ENCODE results near the gene LMLN.

DNA sequence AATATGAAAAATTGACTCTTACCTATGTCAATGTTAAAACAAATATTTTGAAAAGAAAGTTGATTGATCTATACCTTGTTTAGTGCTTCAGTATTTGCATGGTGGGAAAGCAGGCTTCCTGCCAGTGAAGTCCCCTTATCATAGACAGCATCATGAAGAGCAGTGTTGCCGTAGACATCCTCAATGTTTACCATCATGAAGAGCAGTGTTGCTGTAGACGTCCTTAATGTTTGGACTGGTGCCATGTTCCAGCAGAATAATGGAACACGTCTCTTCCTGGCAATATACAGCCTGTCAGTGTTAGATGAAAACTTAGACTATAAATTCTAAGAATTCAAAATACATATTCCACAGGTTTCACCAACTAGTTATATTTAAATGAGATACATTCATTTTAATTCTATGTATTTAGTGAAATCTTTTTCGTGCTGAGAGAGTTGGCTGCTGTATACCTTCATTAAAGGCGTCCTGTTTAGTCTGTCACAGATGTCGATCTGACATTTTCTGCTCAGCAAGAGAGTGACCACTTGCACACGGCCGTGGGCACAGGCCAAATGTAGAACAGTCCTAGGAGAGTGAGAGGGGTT, 116.8 kb downstream of the LMLN start:
- TF ChIP-seq CTCF (conservative IDR thresholded peaks at IDR 0.05; ENCODE audit: low read depth, low read length) (no peak), EZH2 (IDR thresholded peaks at IDR 0.05; ENCODE audit: borderline replicate concordance, low read depth, low read length, poor library complexity, severe bottlenecking) (no peak)

All from A673 (cell line).